ENCODE data around the gene REEP5.
"Not testable (repeated sequence)": the region's sequence is repeated elsewhere in the genome, so short reads cannot be mapped to it uniquely, and the experiment has no call there.

DNA sequence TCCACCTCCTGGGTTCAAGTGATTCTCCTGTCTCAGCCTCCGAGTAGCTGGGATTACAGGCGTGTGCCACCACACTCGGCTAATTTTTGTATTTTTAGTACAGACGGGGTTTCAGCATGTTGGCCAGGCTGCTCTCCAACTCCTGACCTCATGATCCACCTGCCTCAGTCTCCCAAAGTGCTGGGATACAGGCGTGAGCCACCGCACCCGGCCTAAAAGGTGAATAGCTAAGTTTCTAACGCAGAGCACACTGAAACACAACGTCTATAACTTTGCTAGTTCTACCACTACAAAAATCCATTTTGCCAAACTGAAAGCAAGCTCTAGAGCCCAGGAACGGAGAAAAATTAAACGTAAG is 61.5 kb downstream of the REEP5 start:
- TF ChIP-seq EZH2 (optimal IDR thresholded peaks at IDR 0.05; ENCODE audit: low read depth, low read length); CTCF (IDR thresholded peaks at IDR 0.05; ENCODE audit: low read length): not testable (repeated sequence)

All from MM.1S (cell line).